PC-9 (cell line): ENCODE data around the gene APBA2.

Experiments
- CTCF ChIP-seq: fragments of 200-600 bp; sonication (generic); conservative IDR thresholded peaks from 2 replicates; pipeline ENCODE4 v1.6.1; 2017; ENCODE audit warnings: mixed run types, antibody characterized with exemption, mild to moderate bottlenecking, moderate library complexity
- EZH2 ChIP-seq: fragments of 200-600 bp; sonication (generic); IDR thresholded peaks from 2 replicates; pipeline ENCODE4 v1.8.0; 2017; ENCODE audit warnings: antibody characterized with exemption, low read depth

GRCh38 chr15:28879551-28879950, 6.2 kb upstream of the APBA2 start:
- TF ChIP-seq CTCF (no peak), EZH2 (no peak)
